ENCODE measurements around the gene TPO.

The TPO gene

GRCh38 chr2:1527153-1527992 is 114.1 kb downstream of the TPO start:
- no peak for DNase-seq (ENCODE audit: low spot score)

- no peak for DNase-seq (ENCODE audit: low spot score)
Observed at GRCh38 chr2:1528273-1529064, 115.2 kb downstream of the TPO start.

- no peak for DNase-seq (ENCODE audit: low spot score)
Observed at GRCh38 chr2:1538663-1539062, 125.4 kb downstream of the TPO start.

- DNase-seq (ENCODE audit: low spot score) = no peak
Observed at GRCh38 chr2:1539441-1539840, 126.2 kb downstream of the TPO start.

GRCh38 chr2:1539973-1540372 is 126.7 kb downstream of the TPO start:
- DNase-seq (ENCODE audit: low spot score) = no peak

- no peak for DNase-seq (ENCODE audit: low spot score)
Observed at GRCh38 chr2:1540481-1540880, 127.2 kb downstream of the TPO start.

- DNase-seq (ENCODE audit: low spot score) = no peak
Observed at GRCh38 chr2:1541040-1541439, 127.8 kb downstream of the TPO start.

GRCh38 chr2:1541819-1542475 is 128.7 kb downstream of the TPO start:
- DNase-seq (ENCODE audit: low spot score) = no peak

GRCh38 chr2:1542971-1543370 is 129.7 kb downstream of the TPO start:
- DNase-seq (ENCODE audit: low spot score) = no peak

- no peak for DNase-seq (ENCODE audit: low spot score)
Observed at GRCh38 chr2:1543776-1544477, 130.7 kb downstream of the TPO start.

- peak; percentile 67 for DNase-seq (ENCODE audit: low spot score)
Observed at GRCh38 chr2:1544478-1545069, 131.3 kb downstream of the TPO start.

- peak; percentile 76 for DNase-seq (ENCODE audit: low spot score)
Observed at GRCh38 chr2:1546023-1546591, 132.8 kb downstream of the TPO start.

- no peak for DNase-seq (ENCODE audit: low spot score)
Observed at GRCh38 chr2:1546901-1547300, 133.6 kb downstream of the TPO start.

- no peak for DNase-seq (ENCODE audit: low spot score)
Observed at GRCh38 chr2:1548910-1549673, 135.8 kb downstream of the TPO start.

- DNase-seq (ENCODE audit: low spot score) = no peak
Observed at GRCh38 chr2:1550076-1550475, 136.8 kb downstream of the TPO start.

- DNase-seq (ENCODE audit: low spot score) = peak; percentile 76
Observed at GRCh38 chr2:1550658-1551316, 137.5 kb downstream of the TPO start.

- DNase-seq (ENCODE audit: low spot score) = no peak
Observed at GRCh38 chr2:1551905-1552304, 138.6 kb downstream of the TPO start.

GRCh38 chr2:1552611-1553010 is 139.3 kb downstream of the TPO start:
- no peak for DNase-seq (ENCODE audit: low spot score)

GRCh38 chr2:1553671-1554295 is 140.5 kb downstream of the TPO start:
- DNase-seq (ENCODE audit: low spot score) = peak; percentile 71

GRCh38 chr2:1556286-1556685 is 143.0 kb downstream of the TPO start:
- no peak for DNase-seq (ENCODE audit: low spot score)

Measured in AG08395 (cell line).